GM19239 (cell line): ENCODE data around the gene CEP44.
"Not testable (repeated sequence)": the region's sequence is repeated elsewhere in the genome, so short reads cannot be mapped to it uniquely, and the experiment has no call there.

ENCODE experiments used
- DNase-seq: peaks from one replicate; pipeline ENCODE4 v3.0.0; 2011; ENCODE audit warnings: low spot score; ENCODE audit not compliant: insufficient read length
- FAIRE-seq: peaks from 2 replicates; lab custom pipeline; 2011; peaks lifted over from hg19 to GRCh38; lab: Jason Lieb, UNC

The CEP44 gene

GRCh38 chr4:174275101-174275500 is 8.6 kb upstream of the CEP44 start:
- FAIRE-seq (no peak), DNase-seq (no peak)

DNA sequence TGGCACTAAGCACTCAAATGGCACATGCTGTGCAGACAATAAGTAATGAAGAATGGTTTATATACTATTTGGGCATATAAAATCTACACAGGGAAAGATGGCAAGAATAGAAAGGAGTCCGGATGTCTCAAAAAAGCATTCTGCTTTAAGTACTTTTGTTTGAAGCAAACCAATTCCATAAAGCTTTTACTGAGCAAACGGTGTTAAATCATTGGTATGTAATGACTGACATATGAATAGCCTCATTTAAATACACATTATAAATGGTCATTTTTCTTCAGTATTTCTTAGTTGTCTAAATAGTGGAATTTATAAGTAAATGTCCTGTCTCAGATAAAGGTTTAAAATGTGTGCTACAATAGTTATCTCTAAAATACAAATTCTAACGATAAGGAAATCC is 6.3 kb upstream of the CEP44 start:
- DNase-seq, result no peak
- no peak for FAIRE-seq

GRCh38 chr4:174278467-174278866 is 5.2 kb upstream of the CEP44 start:
- DNase-seq, result no peak
- no peak for FAIRE-seq

GRCh38 chr4:174279433-174280155 is 4.1 kb upstream of the CEP44 start:
- FAIRE-seq (no peak), DNase-seq (no peak)

DNA sequence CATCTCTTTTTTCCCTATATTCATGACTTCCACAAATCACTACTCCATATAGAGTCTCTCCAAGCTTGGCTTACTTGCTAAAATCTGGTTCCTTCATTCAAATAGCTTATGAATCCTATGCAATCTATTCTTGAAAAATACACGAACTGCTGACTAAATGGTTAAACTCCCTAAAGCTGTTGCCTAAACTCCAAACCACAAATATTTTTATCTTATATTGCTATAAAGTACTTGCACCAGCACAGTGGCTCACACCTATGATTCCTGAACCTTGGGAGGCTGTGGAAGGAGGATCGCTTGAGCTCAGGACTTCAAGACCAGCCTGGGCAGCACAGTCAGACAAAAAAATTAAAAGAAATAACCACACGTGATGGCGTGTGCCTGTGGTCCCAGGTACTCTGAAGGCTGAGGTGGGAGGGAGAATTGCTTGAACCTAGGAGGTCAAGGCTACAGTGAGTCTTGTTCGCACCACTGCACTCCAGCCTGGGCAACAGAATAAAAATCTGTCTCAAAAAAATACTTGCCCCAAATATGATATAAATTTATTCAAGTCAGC is 2.5 kb upstream of the CEP44 start:
- FAIRE-seq, result peak; percentile 70
- no peak for DNase-seq

DNA sequence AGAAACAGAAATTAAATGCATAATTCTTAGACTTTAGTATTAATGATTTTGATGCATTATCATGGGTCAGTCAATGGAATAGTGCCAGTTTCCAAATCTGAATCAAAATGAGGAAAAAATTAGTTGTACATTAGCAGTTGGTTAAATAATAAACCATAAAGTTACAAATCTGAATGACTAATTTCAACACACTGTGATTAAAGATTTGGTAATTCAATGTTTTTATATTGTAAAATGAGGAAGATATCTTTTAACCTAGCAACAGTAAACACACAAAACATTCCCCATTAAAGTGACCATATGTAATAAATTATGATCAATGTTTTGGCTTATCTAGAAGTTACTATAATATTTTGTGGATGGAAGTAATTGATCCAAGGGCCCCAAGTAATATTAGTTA is 1.8 kb upstream of the CEP44 start:
- DNase-seq (no peak), FAIRE-seq (no peak)

DNA sequence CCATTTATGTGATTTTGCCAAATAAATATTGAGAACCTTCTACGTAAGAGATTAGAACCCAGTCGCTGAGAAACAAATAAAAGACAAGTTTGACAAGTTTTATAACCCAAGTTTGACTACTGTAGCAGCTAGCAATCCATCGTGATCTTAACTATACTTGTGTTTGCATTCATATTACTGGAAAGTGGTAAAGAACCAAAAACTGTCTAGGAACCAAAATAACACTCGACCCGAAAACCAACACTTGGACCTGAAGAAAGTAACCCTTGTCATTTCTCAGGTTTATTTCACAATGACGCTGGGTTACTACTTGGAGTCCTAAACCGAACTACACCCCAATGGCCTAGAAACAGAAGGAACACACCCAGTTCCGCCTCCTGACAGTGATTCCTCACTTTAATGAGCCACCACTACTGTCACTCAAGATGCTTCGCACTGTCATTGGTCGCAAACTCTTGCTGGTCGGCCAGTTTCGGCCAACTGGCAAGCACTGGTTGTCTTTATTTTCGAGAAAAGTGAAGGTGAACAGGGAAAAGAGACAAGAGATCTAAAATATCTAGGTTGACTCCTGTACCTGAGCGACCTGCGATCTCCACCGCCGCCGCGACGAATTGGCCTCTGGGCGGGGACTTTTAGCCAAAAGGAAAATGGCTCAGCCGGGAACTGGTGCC is 740 bp upstream of the CEP44 start:
- FAIRE-seq (peak; percentile 99), DNase-seq (peak; percentile 62)

DNA sequence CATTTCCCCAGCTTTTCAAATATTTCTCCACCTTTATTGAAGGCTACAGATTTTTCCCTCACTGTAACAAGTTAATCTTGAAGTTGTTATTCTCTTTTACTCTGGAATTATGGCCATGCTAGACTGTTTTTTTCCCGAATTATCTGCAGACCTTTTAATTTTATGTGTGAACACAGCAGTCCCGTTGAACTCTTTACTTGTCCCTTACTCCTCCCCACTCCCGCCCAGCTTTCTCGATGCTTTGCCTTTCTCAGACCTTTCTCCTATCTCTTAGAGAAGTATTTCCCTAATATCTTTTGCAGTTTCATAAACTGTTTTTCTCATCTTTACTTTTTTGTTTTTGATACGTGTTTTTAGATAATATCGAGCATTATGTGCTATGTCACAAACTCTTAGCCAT is 776 bp downstream of the CEP44 start:
- peak; percentile 51 for FAIRE-seq
- no peak for DNase-seq

GRCh38 chr4:174286870-174287269 is 3.2 kb downstream of the CEP44 start:
- no peak for FAIRE-seq
- no peak for DNase-seq

- FAIRE-seq (peak; percentile 78), DNase-seq (no peak)
Measured at GRCh38 chr4:174292473-174292872, 8.8 kb downstream of the CEP44 start.

DNA sequence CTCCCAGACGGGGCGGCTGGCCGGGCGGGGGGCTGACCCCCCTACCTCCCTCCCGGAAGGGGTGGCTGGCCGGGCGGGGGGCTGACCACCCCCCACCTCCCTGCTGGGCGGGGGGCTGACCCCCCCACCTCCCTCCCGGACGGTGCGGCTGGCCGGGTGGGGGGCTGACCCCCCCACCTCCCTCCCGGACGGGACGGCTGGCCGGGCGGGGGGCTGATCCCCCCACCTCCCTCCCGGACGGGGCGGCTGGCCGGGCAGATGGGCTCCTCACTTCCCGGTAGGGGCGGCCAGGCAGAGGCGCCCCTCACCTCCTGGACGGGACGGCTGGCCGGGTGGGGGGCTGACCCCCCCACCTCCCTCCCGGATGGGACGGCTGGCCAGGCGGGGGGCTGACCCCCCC is 10.9 kb downstream of the CEP44 start:
- FAIRE-seq, DNase-seq: not testable (repeated sequence)

DNA sequence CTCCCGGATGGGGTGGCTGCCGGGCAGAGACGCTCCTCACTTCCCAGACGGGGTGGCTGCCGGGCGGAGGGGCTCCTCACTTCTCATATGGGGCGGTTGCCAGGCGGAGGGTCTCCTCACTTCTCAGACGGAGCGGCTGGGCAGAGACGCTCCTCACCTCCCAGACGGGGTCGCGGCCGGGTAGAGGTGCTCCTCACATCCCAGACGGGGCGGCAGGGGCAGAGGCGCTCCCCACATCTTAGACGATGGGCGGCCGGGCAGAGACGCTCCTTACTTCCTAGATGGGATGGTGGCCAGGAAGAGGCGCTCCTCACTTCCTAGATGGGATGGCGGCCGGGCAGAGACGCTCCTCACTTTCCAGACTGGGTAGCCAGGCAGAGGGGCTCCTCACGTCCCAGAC is 11.4 kb downstream of the CEP44 start:
- not testable (repeated sequence) for FAIRE-seq, DNase-seq

DNA sequence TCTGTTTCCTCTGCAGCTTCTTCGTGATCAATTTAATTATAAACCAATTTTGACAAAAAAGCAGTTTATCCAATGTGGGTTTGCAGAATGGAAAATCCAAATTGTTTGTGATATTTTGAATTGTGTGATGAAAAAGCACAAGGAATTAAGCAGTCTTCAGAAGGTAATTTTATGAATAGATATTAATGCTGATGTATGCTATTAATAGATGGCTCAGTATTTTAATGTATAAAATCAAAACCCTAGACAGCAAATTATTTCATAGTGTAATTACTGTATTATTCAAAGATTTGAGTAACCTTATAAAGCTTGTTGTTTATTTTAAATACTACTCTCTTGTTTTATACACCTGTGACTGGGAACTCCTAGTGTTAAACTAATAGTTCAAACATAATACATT is 20.0 kb downstream of the CEP44 start:
- FAIRE-seq, result no peak
- DNase-seq, result no peak

DNA sequence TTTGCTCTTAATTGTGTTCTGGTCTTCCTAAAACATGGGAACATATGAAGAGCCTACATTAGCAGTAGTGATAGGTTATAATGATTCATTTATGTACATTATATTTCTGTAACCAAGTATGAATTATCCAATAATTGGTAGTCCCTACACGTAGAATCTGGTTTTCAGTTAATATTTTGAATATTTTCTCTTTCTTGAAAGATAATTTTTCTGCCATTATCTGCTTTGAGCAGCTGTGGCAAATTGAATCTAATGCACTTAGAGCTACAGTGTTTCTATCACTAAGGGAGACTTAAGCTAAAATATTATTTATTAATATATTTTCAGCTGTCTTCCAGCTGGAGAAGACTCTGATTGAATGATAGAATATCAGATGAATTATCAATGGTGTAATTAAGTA is 21.0 kb downstream of the CEP44 start:
- FAIRE-seq (no peak), DNase-seq (no peak)

GRCh38 chr4:174305961-174306360 is 22.2 kb downstream of the CEP44 start:
- FAIRE-seq, result no peak

GRCh38 chr4:174307694-174308093 is 24.0 kb downstream of the CEP44 start:
- DNase-seq (no peak), FAIRE-seq (no peak)

More at GRCh38 chr4:174305961-174306360, 22.2 kb downstream of the CEP44 start:
- no peak for DNase-seq

- DNase-seq, result no peak
- FAIRE-seq, result no peak
Measured at GRCh38 chr4:174312993-174313392, 29.3 kb downstream of the CEP44 start.

- FAIRE-seq, result no peak
- DNase-seq, result no peak
Measured at GRCh38 chr4:174314274-174314673, 30.6 kb downstream of the CEP44 start.

DNA sequence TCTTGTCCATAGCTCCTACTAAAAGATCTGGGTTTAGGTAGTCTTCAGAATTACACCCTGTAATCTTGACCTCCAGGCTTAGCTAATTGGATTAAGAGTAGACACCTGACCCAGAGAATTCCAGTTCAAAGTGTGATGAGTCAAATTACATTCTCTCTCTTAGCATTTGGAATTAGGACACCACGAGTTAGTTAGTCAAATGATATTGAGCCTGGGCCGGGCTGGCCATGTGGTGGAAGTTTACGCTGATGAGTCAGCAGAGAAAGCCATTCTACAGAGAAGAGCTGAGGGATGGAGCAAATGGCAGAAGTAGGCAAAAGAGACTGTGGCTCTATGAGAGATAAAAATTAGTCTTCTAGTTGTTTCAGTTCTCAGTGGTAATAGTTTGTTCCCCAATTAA is 31.1 kb downstream of the CEP44 start:
- DNase-seq, result no peak
- no peak for FAIRE-seq

GRCh38 chr4:174316546-174316945 is 32.8 kb downstream of the CEP44 start:
- no peak for FAIRE-seq
- DNase-seq, result no peak

DNA sequence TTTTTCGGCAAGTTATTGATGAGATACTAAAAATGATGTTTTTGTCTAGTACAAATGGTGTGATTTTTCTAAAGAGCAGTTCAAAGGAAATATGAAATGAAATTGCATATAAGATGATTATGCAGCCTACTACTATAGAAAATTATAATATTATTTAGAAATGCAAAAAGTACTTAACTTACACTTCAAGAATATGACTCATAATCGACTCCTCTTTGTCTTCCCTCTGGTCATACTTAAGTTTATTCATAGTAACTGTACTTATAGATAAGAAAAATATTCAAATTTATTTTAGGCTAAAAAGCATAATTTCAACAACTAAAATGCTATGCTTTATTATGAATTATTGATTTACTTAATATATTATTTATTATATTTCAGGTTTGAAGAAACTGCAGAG is 33.2 kb downstream of the CEP44 start:
- no peak for DNase-seq
- no peak for FAIRE-seq

GRCh38 chr4:174317531-174317930 is 33.8 kb downstream of the CEP44 start:
- DNase-seq (no peak), FAIRE-seq (no peak)
